Trophoblast cell (in vitro differentiated cells and primary cell): ENCODE data around the gene KIAA2012.

Source experiments
- DNase-seq, 2 donors: peaks; one replicate each; pipeline ENCODE4 v3.0.0-alpha.2; 2016
- H2AFZ ChIP-seq: 2 replicates; pipeline ENCODE4 v1.6.1; 2013; ENCODE audit warnings: low read length, moderate library complexity, mild to moderate bottlenecking; ENCODE audit not compliant: insufficient read depth, poor library complexity
- H2AK5ac ChIP-seq: 2 replicates; pipeline ENCODE4 v1.6.1; 2013; ENCODE audit warnings: mild to moderate bottlenecking, low read length
- H2BK120ac ChIP-seq: 2 replicates; pipeline ENCODE4 v1.6.1; 2013; ENCODE audit warnings: low read length, mild to moderate bottlenecking, moderate library complexity; ENCODE audit not compliant: insufficient read depth, poor library complexity
- H2BK12ac ChIP-seq: 2 replicates; pipeline ENCODE4 v1.6.1; 2013; ENCODE audit warnings: mild to moderate bottlenecking, low read length, moderate library complexity
- H2BK5ac ChIP-seq: 2 replicates; pipeline ENCODE4 v1.6.1; 2013; ENCODE audit warnings: low read length, low read depth, moderate library complexity, mild to moderate bottlenecking; ENCODE audit not compliant: poor library complexity
- H3K14ac ChIP-seq: 2 replicates; pipeline ENCODE4 v1.6.1; 2013; ENCODE audit warnings: mild to moderate bottlenecking, low read length
- H3K18ac ChIP-seq: 2 replicates; pipeline ENCODE4 v1.6.1; 2013; ENCODE audit warnings: mild to moderate bottlenecking, low read length
- H3K23ac ChIP-seq: 2 replicates; pipeline ENCODE4 v1.6.1; 2013; ENCODE audit warnings: low read length
- H3K27ac ChIP-seq: 2 replicates; pipeline ENCODE4 v1.5.1; 2013; ENCODE audit warnings: low read depth, mild to moderate bottlenecking, inconsistent platforms, low read length, moderate library complexity
- H3K27me3 ChIP-seq: 2 replicates; pipeline ENCODE4 v1.6.1; 2013; ENCODE audit warnings: inconsistent platforms, mild to moderate bottlenecking, low read length, moderate library complexity; ENCODE audit not compliant: insufficient read depth
- H3K36me3 ChIP-seq, 2 experiments: 1 replicate in 1 of 2; 2 replicates in 1 of 2; pipeline ENCODE4 v1.6.1; 2013; ENCODE audit warnings: low read length in 2 of 2, mild to moderate bottlenecking in 2 of 2, moderate library complexity in 1 of 2; ENCODE audit not compliant: insufficient read depth in 2 of 2, control insufficient read depth in 1 of 2
- H3K4ac ChIP-seq: 2 replicates; pipeline ENCODE4 v1.6.1; 2013; ENCODE audit warnings: low read depth, mild to moderate bottlenecking, low read length, moderate library complexity
- H3K4me1 ChIP-seq, 2 experiments: 1 replicate in 1 of 2; 2 replicates in 1 of 2; pipeline ENCODE4 v1.6.1; 2013; ENCODE audit warnings: low read length in 2 of 2, mild to moderate bottlenecking in 2 of 2, moderate library complexity in 1 of 2; ENCODE audit not compliant: insufficient read depth in 2 of 2, control insufficient read depth in 1 of 2
- H3K4me2 ChIP-seq: 2 replicates; pipeline ENCODE4 v1.6.1; 2013; ENCODE audit warnings: inconsistent platforms, mild to moderate bottlenecking, low read length, moderate library complexity
- H3K4me3 ChIP-seq: 2 replicates; pipeline ENCODE4 v1.5.1; 2013; ENCODE audit warnings: mild to moderate bottlenecking, low read depth, low read length, inconsistent platforms
- H3K79me1 ChIP-seq: one replicate; pipeline ENCODE4 v1.6.1; 2013; ENCODE audit warnings: low read length
- H3K79me2 ChIP-seq: 2 replicates; pipeline ENCODE4 v1.6.1; 2013; ENCODE audit warnings: low read length, mild to moderate bottlenecking; ENCODE audit not compliant: control insufficient read depth, insufficient read depth, poor library complexity
- H3K9ac ChIP-seq: 2 replicates; pipeline ENCODE4 v1.6.1; 2013; ENCODE audit warnings: mild to moderate bottlenecking, low read length
- H3K9me3 ChIP-seq: 2 replicates; pipeline ENCODE4 v1.6.1; 2013; ENCODE audit warnings: low read depth, mild to moderate bottlenecking, control low read depth, inconsistent platforms, low read length; ENCODE audit not compliant: insufficient read depth
- H4K12ac ChIP-seq: 2 replicates; pipeline ENCODE4 v1.6.1; 2013; ENCODE audit warnings: low read depth, mild to moderate bottlenecking, low read length, moderate library complexity
- H4K8ac ChIP-seq: 2 replicates; pipeline ENCODE4 v1.6.1; 2013; ENCODE audit warnings: low read depth, mild to moderate bottlenecking, low read length, moderate library complexity
- H4K91ac ChIP-seq: one replicate; pipeline ENCODE4 v1.6.1; 2013; ENCODE audit warnings: low read depth, mild to moderate bottlenecking, low read length, moderate library complexity
- WGBS: extraction: QIAGEN DNeasy Blood & Tissue Kit; methylation state at CpG from one replicate; pipeline ENCODE4 v1.1.7; 2013; ENCODE audit warnings: missing lambda C conversion rate; ENCODE audit not compliant: insufficient read length, insufficient coverage; ENCODE audit errors: extremely low coverage; 5-methylcytosine and 5-hydroxymethylcytosine counted together

KIAA2012 gene

GRCh38 chr2:202129841-202130240, 56.8 kb downstream of the KIAA2012 start:
- Histone ChIP-seq H3K9me3 (no peaks in the 10 kb centered on the region), H3K14ac (no peak overlapping the region), H3K79me1 (no peaks in the 10 kb centered on the region), H3K27ac (no peak overlapping the region), H3K27me3 (no peaks in the 10 kb centered on the region), H3K4ac (no peak overlapping the region), H2BK5ac (no peak overlapping the region), H4K12ac (no peak overlapping the region), H2AK5ac (no peak overlapping the region), H3K4me1 (no peaks in the 10 kb centered on the region), H2AFZ (no peak overlapping the region), H3K9ac (no peak overlapping the region), H3K36me3 (no peaks in the 10 kb centered on the region), H4K8ac (no peak overlapping the region), H3K79me2 (no peaks in the 10 kb centered on the region), H3K4me2 (no peak overlapping the region), H4K91ac (no peak overlapping the region), H3K18ac (no peak overlapping the region), H3K23ac (no peak overlapping the region), H2BK120ac (no peak overlapping the region), H3K4me3 (no peak overlapping the region), H2BK12ac (no peak overlapping the region)
- DNase-seq: no peak
- WGBS: no CpG with 5 or more reads among the region's 3 CpGs

- H3K23ac ChIP-seq: no peak overlapping the region
- H3K36me3 ChIP-seq: no peaks in the 10 kb centered on the region
- no peak overlapping the region for H3K18ac ChIP-seq
- no peaks in the 10 kb centered on the region for H3K79me1 ChIP-seq
- H2AFZ ChIP-seq: no peak overlapping the region
- no peaks in the 10 kb centered on the region for H3K27me3 ChIP-seq
- no peak overlapping the region for H2BK5ac ChIP-seq
- no CpG with 5 or more reads among the region's 5 CpGs for WGBS
- no peak overlapping the region for H3K4me2 ChIP-seq
- no peak overlapping the region for H3K14ac ChIP-seq
- no peak overlapping the region for H3K9ac ChIP-seq
- no peak overlapping the region for H3K4me3 ChIP-seq
- H2AK5ac ChIP-seq: no peak overlapping the region
- no peaks in the 10 kb centered on the region for H3K4me1 ChIP-seq
- no peak overlapping the region for H4K12ac ChIP-seq
- H4K8ac ChIP-seq: no peak overlapping the region
- H3K27ac ChIP-seq: no peak overlapping the region
- no peak overlapping the region for H2BK120ac ChIP-seq
- H3K9me3 ChIP-seq: no peaks in the 10 kb centered on the region
- H4K91ac ChIP-seq: no peak overlapping the region
- H3K79me2 ChIP-seq: no peaks in the 10 kb centered on the region
- no peak overlapping the region for H2BK12ac ChIP-seq
- no peak for DNase-seq
- H3K4ac ChIP-seq: no peak overlapping the region
These were observed 60.3 kb downstream of the KIAA2012 start for GRCh38 chr2:202133200-202133908.

GRCh38 chr2:202133909-202134265, 60.8 kb downstream of the KIAA2012 start:
- no peak overlapping the region for H3K23ac ChIP-seq
- H2AK5ac ChIP-seq: no peak overlapping the region
- H2BK120ac ChIP-seq: no peak overlapping the region
- no peak overlapping the region for H4K12ac ChIP-seq
- no peak overlapping the region for H2BK12ac ChIP-seq
- no peak overlapping the region for H2AFZ ChIP-seq
- no peaks in the 10 kb centered on the region for H3K4me1 ChIP-seq
- H3K27me3 ChIP-seq: no peaks in the 10 kb centered on the region
- no peaks in the 10 kb centered on the region for H3K36me3 ChIP-seq
- no peak overlapping the region for H3K18ac ChIP-seq
- H3K4me2 ChIP-seq: no peak overlapping the region
- H3K14ac ChIP-seq: no peak overlapping the region
- H3K9me3 ChIP-seq: no peaks in the 10 kb centered on the region
- DNase-seq: no peak
- H3K4ac ChIP-seq: no peak overlapping the region
- no peak overlapping the region for H3K9ac ChIP-seq
- H4K8ac ChIP-seq: no peak overlapping the region
- H4K91ac ChIP-seq: no peak overlapping the region
- H3K79me1 ChIP-seq: no peaks in the 10 kb centered on the region
- H3K79me2 ChIP-seq: no peaks in the 10 kb centered on the region
- no peak overlapping the region for H3K4me3 ChIP-seq
- H3K27ac ChIP-seq: no peak overlapping the region
- H2BK5ac ChIP-seq: no peak overlapping the region

GRCh38 chr2:202135091-202135874, 62.2 kb downstream of the KIAA2012 start:
- no peak overlapping the region for H2AFZ ChIP-seq
- H3K9ac ChIP-seq: no peak overlapping the region
- no peak overlapping the region for H2AK5ac ChIP-seq
- no peaks in the 10 kb centered on the region for H3K79me2 ChIP-seq
- no peak overlapping the region for H2BK5ac ChIP-seq
- no peak overlapping the region for H3K23ac ChIP-seq
- no CpG with 5 or more reads among the region's 4 CpGs for WGBS
- no peaks in the 10 kb centered on the region for H3K36me3 ChIP-seq
- no peak overlapping the region for H3K4me2 ChIP-seq
- H3K27me3 ChIP-seq: no peaks in the 10 kb centered on the region
- H4K91ac ChIP-seq: no peak overlapping the region
- no peak overlapping the region for H3K27ac ChIP-seq
- no peak overlapping the region for H2BK120ac ChIP-seq
- H3K79me1 ChIP-seq: no peaks in the 10 kb centered on the region
- H4K8ac ChIP-seq: no peak overlapping the region
- H3K4ac ChIP-seq: no peak overlapping the region
- no peak overlapping the region for H2BK12ac ChIP-seq
- no peaks in the 10 kb centered on the region for H3K9me3 ChIP-seq
- DNase-seq: peak; percentile 68 to 83
- H3K4me1 ChIP-seq: no peaks in the 10 kb centered on the region
- no peak overlapping the region for H3K14ac ChIP-seq
- no peak overlapping the region for H3K4me3 ChIP-seq
- no peak overlapping the region for H3K18ac ChIP-seq
- H4K12ac ChIP-seq: no peak overlapping the region
